GM18519 (cell line): ENCODE measurements around the gene PHKG2.

Experiments
- ATAC-seq: cut with Tn5 transposase; IDR thresholded peaks from one replicate; pipeline ENCODE4 v1.9.1; 2021; ENCODE audit warnings: mild to moderate bottlenecking, moderate library complexity; ENCODE audit not compliant: unreplicated experiment, low FRiP score

The PHKG2 gene

GRCh38 chr16:30787613-30788378, 39.6 kb downstream of the PHKG2 start:
- ATAC-seq, result no peak

GRCh38 chr16:30793508-30794069, 45.4 kb downstream of the PHKG2 start:
- ATAC-seq, result no peak

DNA sequence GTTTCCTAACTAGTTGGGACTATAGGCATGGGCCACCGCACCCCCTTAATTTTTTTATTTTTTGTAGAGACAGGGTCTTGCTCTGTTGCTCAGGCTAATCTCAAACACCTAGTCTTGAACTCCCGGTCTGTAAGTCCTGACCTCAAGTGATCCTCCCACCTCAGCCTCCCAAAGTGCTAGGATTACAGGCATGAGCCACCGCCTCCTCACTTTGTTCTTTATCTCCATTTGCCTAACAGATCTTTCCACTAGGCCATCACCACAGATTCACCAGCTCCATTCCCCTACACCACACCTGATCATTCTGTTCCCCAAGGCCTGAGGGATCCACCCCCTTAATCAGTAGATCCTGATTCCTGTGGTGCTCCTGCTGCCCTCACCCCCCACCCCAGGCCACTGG, 46.4 kb downstream of the PHKG2 start:
- no peak for ATAC-seq

- ATAC-seq, result no peak
Measured at GRCh38 chr16:30797670-30798309, 49.6 kb downstream of the PHKG2 start.
